Measurements from ENCODE around the gene ZNF831.

DNA sequence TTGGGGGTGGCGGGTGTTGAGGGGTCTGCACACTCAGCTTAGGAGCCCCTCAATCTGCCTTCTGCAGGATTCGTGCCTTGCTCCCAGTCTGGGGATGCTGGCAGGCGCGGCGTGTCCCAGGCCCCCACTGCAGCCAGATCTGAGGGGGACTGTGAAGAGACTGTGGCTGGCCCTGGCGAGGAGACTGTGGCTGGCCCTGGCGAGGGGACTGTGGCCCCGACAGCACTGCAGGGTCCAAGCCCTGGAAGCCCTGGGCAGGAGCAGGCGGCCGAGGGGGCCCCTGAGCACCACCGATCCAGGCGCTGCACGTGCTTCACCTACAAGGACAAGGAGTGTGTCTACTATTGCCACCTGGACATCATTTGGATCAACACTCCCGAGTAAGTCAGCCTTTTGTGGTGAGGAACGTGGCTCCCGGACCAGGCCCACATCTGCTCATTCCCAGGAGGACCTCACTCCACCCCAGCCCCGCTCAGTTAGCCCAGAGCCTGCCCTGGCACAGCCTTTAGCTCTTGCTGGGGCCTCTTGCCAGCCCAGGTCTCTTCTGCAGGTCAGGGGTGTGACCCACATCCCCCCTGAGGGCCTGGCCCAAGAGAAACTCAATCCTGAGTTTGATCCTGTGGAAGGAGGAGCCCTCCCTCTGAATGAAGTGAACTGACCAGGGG, 137.9 kb downstream of the ZNF831 start:
- TF ChIP-seq, protein P1, sequence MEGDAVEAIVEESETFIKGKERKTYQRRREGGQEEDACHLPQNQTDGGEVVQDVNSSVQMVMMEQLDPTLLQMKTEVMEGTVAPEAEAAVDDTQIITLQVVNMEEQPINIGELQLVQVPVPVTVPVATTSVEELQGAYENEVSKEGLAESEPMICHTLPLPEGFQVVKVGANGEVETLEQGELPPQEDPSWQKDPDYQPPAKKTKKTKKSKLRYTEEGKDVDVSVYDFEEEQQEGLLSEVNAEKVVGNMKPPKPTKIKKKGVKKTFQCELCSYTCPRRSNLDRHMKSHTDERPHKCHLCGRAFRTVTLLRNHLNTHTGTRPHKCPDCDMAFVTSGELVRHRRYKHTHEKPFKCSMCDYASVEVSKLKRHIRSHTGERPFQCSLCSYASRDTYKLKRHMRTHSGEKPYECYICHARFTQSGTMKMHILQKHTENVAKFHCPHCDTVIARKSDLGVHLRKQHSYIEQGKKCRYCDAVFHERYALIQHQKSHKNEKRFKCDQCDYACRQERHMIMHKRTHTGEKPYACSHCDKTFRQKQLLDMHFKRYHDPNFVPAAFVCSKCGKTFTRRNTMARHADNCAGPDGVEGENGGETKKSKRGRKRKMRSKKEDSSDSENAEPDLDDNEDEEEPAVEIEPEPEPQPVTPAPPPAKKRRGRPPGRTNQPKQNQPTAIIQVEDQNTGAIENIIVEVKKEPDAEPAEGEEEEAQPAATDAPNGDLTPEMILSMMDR (IDR thresholded peaks at IDR 0.05): no peak
- TF ChIP-seq POLR2A (IDR thresholded peaks at IDR 0.05): no peak

All from tibial nerve (tissue), 3 donors.